ENCODE data around the gene FADS3.

Gene FADS3

DNA sequence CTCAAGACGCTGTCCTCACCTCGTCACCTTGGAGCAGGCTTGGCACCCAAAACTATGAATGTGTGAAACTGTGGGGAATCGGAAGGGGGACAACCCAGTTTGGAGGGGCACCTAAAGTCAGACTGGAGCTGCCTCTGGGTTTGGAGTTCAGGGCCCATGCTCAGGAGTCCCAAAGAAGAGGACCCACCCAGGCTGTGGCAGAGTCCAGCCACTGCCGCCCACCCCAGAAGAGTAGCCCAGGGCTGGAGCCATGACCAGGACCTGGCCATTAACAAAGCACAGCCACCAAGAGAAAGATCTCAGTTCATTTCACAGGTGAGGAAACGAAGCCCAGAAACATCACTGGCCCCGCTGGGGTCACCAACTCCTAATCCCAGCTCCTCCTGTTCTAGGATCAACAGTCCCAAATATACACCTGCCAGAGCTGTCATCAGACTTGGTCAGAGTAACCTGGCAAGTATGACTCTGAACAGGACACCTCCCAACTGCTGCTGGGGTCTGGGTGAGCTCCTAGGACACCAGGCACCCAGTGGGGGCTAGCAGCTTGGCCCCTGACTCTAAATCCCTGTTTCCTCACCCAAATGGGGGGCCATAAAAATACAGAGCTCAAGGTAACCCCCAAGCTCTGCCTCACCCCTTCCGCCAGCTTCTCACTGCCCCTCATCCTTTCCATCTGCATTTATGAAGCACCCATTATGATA is 23.3 kb upstream of the FADS3 start:
- in situ Hi-C loops (cut with MboI; ENCODE audit: low sequenced_read_pairs), result no loop called here

DNA sequence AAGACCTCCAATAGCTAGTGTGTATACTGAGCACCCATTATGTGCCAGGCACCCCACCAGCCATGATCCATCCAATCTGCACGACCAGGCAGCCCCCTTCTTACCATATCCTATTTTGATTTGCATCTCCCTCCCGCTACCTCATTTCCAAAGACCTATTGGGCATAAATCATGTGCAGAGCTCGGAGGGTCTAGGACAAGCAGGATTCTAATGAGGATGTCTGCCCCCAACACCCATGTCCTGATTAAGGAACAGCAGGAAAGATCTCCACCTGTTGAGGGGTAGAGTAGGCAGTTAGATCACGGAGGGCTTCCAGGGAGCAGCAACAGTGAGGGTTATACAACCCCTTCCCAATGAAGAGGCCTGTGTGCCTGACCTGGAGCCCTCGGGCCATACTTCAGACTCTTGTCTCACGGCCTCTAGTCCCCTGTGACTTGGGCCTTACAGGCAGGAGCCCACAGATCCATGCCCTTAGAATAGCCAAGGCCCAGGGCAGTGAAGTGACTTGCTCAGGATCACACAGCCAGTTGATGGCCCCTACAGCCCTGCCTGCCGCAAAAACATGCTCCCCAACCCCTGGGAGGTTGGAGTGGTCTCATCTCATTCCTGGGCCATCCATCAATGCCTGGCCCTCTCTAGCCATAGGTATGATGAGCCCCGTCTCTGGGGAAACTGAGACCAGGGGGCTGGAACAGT is 22.5 kb upstream of the FADS3 start:
- in situ Hi-C loops (cut with MboI; ENCODE audit: low sequenced_read_pairs), result no loop called here

DNA sequence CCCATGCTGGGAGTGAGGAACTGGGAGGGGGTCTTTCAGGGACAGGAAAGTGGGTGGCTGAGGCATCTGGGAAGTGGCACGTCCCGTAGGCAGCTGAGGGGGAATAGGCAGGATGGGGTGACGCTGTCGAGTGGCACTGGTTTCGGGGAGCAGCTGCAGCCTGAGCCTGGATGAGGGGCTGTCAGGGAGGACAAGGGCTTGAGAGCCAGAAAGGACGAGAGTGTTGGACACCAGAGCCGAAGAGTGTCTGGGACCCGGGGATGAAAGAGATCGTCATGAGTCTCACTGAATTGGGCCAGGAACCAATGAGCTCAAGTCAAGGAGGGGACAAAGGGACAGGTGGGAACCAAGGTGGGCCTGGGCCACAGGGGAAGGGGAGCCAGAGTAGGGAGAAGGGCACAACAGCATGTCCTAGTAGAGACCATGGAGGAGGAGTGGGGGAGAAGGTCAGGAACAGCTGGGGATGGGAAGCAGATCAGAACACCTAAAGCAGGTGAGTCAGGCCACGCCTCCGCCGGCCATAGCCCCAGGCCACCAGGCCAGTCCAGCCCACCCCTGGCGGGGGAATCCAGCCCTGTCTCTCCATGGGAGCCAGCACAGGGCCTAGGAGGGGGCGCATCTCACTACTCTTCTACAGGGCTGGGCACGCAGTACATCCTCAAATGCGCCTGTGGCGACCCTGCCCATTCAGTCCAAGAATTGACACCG is 21.8 kb upstream of the FADS3 start:
- in situ Hi-C loops (cut with MboI; ENCODE audit: low sequenced_read_pairs), result no loop called here

DNA sequence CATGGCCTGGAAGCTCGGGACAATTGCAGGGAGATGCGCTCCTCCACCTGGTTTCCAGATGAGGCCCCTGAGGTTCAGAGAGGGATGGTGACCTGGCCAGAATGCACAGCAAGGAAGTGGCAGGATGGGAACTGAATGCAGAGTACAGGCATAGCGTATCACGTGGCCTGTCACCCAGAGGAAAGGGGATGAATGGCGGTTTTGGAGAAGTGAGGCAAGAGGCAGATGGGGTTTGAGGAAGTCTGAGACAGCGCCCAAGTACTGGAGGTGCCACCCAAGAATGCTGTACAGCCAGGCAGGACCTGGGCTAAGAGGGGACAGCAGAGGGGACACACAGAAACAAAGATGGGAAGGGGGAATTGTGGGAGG is 21.2 kb upstream of the FADS3 start:
- in situ Hi-C loops (cut with MboI; ENCODE audit: low sequenced_read_pairs), result no loop called here

DNA sequence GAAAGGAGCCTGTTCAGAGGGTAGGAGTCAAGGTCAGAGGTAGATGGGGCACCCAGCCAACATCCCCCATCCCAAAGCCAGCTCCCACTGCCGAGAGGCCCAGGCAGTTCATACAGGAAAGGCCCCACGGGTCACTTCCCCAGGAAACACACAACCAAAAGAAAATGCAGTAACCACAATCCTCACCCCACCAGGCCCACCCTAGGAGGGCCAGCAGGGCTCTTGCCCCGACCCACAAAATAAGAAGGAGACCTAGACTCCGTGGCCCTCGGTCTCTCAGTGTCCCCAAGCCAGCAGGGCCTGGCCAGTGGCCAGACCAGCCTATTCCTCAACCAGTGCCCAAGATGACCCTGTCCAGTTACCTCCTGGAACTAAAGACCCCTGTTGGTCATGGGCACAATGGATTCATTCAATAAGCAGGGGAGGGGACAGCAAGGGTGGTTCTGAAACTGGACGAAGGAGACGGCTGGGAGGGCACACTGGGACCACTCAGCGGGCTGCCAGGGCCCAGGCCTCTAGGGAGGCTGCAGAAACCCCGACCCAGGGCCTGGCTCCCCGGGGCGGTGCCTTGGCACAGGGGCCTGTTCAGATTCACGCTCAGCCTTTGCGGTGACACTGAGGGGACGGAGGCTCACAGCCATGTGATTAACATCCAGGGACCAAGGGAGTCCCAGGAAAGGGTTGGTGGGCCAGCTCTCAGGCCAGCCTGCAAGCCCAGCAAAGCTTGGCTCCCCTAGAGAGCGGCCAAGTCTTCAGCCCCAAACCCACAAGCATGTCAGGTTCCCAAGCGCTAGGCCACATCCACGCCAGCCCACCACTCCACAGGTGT is 20.6 kb upstream of the FADS3 start:
- in situ Hi-C loops (cut with MboI; ENCODE audit: low sequenced_read_pairs), result no loop called here

DNA sequence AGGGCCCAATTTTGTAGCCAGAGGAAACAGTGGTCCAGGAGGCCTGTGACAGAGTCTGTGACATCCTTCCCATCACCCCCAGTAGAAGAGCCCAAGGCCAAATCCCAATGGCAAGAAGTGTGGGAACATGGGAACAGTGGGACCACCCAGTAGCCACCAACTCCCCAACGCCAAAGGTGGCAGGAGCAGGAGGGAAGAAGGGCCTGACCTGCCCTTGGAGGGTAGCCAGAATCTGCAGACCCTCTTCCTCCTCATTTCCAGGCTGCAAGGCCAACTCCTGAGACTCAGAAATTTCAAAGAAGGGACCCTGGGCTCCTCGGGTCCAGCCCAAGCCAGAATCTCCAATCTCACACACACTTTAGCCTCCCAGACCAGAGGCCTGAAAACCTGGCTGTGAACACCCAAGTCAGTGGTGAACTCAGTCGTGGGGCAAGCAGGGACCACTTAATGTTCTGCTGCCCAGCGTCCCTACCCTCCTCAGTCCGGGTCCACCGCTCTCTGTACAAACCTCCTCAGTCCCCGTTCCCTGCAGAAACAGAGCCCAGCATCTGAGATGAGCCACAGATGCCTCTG is 19.9 kb upstream of the FADS3 start:
- in situ Hi-C loops (cut with MboI; ENCODE audit: low sequenced_read_pairs), result no loop called here

DNA sequence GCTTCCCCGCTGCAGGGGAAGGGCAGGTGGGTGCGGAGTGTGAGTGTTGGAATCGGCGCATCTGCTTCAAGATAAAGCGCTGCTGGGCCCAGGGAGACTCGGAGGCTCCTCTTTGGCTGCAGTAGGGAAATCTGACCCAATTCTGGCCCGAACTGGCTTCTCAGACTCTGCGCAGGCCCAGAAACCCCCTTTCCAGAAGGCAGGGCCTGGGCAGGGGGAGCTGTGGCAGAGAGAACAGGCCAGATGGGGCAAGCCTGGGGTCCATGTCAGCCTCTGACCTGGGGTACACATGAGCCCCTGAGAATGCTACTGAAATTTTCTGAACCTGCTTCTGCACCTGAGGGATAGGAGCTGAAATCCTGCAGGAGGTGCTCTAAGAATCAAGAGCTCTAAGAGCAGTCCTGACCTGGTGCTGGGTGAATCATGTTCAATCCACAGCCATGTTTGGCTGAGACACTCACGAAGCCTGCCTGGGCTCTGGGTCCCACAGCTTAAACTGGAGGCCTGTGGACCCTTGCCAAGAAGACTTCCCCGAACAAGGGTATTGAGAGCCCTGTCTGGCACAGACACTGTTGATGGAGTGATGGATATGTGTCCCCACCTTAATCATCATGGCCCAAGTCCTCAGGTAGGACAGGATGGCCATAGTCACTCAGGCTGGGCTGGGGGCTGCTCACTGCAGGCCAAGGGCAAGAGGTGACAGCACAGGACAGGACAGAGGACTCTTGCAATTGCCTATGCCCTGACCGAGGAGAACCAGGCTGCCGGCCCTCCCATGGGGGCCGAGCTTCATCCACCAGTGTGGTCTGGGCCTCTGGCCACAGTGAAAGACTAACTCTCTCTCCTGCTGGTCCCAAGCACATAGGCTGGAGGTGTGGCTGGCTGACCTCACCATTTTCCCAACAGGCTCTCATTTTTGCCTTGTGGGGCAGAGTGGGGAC is 19.1 kb upstream of the FADS3 start:
- in situ Hi-C loops (cut with MboI; ENCODE audit: low sequenced_read_pairs), result no loop called here

DNA sequence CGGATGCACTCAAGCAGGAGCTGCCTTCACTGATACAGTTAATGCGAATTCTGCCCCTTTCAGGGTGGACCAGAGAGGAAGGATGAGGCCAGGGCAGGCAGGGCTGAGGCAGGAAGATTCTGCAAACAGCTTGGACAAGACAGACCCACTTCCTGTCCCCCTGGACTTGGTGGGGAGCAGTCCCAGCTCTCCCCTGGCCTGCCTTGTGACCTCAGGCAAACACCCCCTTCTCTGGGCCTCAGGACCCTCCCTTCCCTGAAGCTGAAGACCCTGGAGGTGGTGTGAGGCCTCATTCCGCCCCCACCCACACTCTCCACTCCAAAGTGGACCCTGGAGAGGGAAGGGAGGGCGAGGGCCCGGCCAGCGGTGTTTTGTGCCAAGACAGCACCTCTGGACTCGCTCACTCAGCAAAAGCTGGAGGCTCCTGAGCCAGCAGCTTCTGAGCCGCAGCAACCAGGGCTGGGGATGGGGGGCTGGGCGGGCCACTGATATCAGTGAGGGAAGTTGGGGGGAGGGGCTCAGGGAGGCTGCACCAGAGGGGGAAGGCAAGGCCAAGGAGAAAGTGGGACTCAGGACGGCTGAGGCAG is 17.5 kb upstream of the FADS3 start:
- in situ Hi-C loops (cut with MboI; ENCODE audit: low sequenced_read_pairs), result no loop called here

DNA sequence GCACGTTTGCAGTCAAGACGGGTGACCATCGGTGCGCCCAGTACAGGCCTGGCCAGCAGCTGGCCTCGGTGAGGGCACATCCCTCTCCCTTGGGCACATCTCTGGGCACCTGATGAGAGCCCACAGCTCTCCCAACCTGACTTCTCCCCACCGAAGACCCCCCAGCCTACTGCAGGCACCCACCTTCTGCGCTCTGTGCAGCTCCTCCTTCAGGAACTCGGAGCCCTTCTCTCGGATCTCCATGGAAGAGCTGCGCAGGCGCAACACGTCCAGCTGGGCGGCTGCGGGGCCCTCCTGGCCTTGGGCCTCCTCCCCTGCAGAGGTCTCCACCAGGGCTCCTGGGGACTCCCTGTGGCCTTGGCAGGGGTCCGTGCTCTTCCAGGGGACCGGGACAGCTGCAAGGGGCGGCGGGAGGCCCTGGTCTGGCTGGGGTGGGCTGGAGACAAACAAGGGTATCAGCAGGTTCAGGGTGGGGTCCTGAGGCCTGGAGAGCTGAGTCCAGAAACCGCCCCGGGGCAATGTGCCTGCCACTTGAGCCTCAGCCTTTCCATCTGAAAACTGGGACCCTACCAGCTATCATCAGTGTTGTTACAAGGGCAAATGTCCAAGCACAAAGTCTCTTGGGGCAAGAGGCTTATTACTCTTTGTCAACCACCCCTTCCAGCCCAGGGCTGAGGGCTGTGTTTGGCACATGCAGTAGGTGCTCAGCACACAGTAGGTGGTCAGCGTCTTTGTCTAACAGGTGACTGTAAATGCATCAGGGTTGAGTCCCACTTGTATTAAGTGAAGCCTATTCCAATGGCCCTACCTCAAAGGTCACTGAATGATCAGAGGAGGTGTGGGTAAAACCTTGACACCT is 16.8 kb upstream of the FADS3 start:
- in situ Hi-C loops (cut with MboI; ENCODE audit: low sequenced_read_pairs), result no loop called here

DNA sequence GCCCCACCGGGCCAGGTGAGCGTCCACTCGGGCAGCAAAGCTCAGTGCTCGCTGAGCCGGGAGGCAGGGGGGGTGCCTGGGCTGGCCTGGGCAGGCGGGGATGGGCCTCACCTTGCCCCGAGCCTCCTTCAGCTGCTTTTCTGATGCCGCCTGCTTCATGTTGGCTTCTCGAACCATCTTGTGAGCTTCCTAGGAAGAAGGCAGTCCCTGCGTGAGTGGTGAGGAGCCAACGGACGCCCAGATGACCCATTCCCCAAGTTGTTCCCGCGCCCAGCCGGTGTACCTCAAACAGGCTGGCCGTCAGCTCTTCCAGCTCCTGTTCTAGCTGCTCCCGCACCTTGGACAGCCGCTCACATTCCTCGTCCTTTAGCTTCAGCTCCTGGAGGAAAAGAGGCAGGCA is 15.9 kb upstream of the FADS3 start:
- in situ Hi-C loops (cut with MboI; ENCODE audit: low sequenced_read_pairs), result no loop called here

DNA sequence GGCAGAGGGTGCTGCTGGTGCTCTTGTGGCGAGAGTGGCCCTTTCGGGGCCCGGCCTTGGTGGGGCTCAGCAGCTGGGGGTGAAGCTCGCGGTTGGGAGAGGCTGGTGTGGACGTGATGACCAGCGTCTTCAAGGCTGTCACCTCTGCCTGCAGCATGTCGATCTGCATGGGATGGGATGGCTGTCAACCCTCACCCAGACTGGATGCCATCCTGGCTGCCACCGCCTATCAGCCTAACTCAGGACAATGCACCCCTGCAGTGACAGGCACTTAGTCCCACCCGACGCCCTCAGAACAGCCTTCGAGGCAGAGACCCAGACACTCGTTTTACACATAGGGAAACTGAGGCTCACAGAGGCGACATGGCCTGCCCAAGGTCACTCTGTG is 15.2 kb upstream of the FADS3 start:
- in situ Hi-C loops (cut with MboI; ENCODE audit: low sequenced_read_pairs), result no loop called here

DNA sequence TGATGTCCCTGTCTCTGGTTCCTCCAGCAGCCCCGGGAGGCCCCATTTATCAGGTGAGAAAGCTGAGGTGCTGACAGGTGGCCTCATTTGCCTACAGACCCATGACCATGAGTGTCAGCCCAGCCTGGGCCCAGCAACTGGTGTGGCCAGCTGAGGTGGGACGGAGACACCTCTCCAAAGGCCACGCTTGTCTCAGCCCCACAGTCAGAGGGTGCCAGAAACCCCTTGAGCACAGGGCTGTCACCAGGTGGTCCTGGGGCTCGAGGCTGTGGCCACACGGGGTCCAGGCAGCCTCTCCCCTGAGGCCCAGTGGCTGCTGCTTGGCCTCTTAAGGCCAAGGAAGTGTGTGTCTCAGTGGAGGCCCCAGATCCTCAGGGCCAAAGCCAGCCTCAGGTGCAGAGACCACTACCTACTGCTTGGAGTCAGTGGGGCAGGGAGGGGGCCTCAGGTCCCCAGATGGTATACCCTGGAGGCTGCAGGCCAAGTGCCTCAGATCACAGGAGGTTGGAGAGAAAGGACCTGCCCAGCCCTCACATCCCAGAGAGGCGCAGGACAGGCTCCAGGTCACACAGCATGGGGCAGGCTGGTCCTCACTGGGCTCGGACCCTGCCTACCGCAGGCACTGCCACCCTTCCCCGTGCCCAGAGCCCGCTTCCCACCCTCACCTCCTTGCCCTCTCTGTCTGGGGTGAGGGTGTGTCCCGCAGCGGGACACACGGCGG is 14.6 kb upstream of the FADS3 start:
- in situ Hi-C loops (cut with MboI; ENCODE audit: low sequenced_read_pairs), result no loop called here

DNA sequence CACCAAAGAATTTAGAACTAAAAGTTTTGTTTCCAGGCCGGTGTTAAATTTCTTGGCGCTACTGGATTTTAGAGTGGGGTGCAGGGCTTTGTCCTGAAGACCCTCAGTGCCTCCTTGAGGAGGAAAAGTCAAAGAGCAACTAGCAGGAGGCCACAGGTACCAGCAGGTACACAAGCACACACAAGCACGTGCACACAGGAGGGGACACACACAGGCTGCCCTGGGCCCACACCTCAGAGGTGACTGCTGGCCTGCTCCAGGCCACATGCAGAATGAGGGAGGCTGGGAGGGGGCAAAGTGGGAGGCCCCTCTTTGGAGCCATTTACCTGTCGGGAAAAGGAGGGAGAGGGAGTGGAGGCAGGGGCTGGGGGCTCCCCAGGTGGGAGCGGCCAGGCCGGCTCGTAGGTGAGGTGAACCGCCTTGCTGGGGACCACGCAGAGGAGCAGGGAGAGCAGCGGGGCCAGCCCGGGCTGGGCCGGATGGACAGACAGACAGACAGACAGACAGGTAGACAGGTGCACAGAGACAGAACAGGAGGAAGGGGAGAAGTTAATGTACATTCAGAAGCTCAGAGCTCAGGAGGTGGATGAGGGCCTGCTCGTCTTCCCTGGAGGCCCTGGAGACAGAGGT is 13.8 kb upstream of the FADS3 start:
- in situ Hi-C loops (cut with MboI; ENCODE audit: low sequenced_read_pairs), result no loop called here

DNA sequence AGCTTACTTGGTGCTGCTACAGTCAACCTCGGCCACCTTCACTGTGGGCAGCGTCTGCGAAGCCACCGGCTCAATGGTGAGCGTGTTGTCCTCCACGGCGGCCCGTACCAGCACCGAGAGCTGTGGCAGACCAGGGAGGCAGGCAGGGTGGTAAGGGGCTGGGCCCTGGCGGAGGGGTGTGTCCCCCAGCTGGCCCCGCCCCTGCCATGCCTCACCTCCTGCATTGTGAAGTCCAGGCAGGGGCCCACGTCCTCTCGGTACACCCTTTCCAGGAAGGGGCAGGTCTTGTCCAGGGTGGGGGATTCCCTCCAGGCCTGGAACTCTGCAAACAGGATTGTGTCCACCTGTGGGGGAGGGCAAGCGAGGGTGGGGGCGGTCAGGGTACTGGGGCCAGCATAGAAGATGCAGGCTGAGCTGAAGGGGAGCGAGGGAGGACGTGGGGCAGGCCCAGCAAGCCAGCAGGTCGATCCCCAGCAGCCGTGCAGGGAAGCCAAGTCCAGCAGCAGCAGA is 13.2 kb upstream of the FADS3 start:
- in situ Hi-C loops (cut with MboI; ENCODE audit: low sequenced_read_pairs), result no loop called here

DNA sequence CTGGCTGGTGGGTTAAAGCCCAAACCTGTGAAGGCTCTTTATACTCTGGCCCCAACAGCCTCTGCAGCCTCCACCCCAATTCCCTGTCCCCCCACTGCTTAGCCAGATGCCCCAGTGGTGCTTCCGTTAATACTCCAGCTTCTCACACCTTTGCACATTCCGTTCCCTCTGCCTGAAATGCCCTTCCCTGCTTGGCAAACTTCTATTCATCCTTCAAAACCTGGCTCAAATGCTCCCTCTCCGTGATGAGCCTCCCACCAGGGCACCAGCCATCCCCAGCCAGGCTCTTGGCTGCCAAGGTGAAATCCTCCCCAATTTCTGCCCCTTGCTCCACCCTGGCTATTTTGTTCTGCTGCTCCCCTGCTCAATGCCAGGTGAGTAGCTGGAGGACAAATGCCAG is 12.5 kb upstream of the FADS3 start:
- in situ Hi-C loops (cut with MboI; ENCODE audit: low sequenced_read_pairs), result no loop called here

DNA sequence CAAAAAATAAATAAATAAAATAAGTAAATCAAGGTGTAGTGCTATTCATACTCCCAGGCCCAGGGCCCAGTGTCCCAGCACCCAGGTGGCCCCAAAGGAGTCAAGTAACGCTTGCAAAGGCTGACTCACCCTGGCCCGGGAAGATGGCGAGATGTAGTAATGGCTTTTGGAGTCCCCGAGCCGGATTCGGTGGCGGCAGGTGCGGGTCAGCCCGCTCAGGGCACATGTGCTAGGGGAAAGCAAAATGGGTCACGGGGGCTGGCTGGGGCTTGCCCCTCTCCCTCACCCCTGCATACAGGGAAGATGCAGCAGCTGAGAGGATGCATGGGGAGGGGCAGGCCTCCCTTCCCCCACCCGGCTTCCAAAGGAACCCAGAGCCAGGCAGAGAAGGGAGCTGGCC is 11.0 kb upstream of the FADS3 start:
- in situ Hi-C loops (cut with MboI; ENCODE audit: low sequenced_read_pairs), result no loop called here

DNA sequence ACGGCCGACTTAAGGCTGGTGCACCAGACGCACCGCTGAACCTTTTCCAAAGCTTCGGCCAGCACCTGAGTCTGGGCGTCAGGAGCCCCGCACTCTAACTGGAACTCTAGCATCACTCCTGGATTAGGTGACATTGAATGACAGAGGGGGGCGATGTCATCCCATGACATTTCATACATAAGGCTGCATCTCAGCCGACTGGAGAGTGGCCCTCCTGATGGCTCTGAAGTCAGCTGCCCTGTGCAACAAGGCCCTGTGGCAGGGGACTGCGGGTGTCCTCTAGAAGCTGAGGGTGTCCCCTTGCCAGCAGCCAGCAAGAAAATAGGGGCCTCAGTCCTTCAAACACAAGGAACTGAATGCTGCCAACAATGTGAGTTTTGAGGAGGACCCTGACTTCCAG is 10.1 kb upstream of the FADS3 start:
- in situ Hi-C loops (cut with MboI; ENCODE audit: low sequenced_read_pairs), result no loop called here
